Thyroid gland (tissue), 4 donors: ENCODE results near the gene BANP.

ENCODE experiments used
- CTCF ChIP-seq, 6 experiments: fragments of 200-600 bp in 3 of 6; fragments of 450-650 bp in 3 of 6; sonication (generic) in 3 of 6; IDR thresholded peaks; one replicate each; pipeline ENCODE4 v1.5.1; 2016 to 2019; ENCODE audit warnings: antibody characterized with exemption in 6 of 6, mild to moderate bottlenecking in 2 of 6, inconsistent platforms in 1 of 6, moderate library complexity in 1 of 6
- POLR2A ChIP-seq, 2 donors: fragments of 450-650 bp; IDR thresholded peaks; one replicate each; pipeline ENCODE4 v1.6.1; 2017; ENCODE audit warnings: antibody characterized with exemption in 2 of 2, mild to moderate bottlenecking in 2 of 2, moderate library complexity in 1 of 2

- no peak for TF ChIP-seq CTCF (IDR thresholded peaks at IDR 0.05)
- no peak for TF ChIP-seq POLR2A (IDR thresholded peaks at IDR 0.05)
Observed at GRCh38 chr16:88058136-88058535, 106.9 kb downstream of the BANP start.
